Vagina (tissue), 2 donors: ENCODE data around the gene ANTXR1.

Experiments used
- POLR2A ChIP-seq, 2 donors: fragments of 450-650 bp; IDR thresholded peaks; one replicate each; pipeline ENCODE4 v1.6.1; 2017; ENCODE audit warnings: antibody characterized with exemption in 2 of 2, mild to moderate bottlenecking in 2 of 2, moderate library complexity in 2 of 2
- POLR2AphosphoS5 ChIP-seq, 2 donors: sonication (generic); formaldehyde crosslinking; IDR thresholded peaks; one replicate each; pipeline ENCODE4 v1.9.0; 2017; ENCODE audit warnings: antibody characterized with exemption in 2 of 2, mild to moderate bottlenecking in 2 of 2, low read depth in 1 of 2; ENCODE audit not compliant: insufficient read depth in 1 of 2
- TF ChIP-seq, protein P1 (sequence below), 3 experiments: fragments of 450-650 bp in 2 of 3; fragments of 200-600 bp in 1 of 3; sonication (generic) in 1 of 3; IDR thresholded peaks; one replicate each; pipeline ENCODE4 v1.5.1; 2017 to 2019; ENCODE audit warnings: antibody characterized with exemption in 3 of 3, mild to moderate bottlenecking in 2 of 3, moderate library complexity in 2 of 3

DNA sequence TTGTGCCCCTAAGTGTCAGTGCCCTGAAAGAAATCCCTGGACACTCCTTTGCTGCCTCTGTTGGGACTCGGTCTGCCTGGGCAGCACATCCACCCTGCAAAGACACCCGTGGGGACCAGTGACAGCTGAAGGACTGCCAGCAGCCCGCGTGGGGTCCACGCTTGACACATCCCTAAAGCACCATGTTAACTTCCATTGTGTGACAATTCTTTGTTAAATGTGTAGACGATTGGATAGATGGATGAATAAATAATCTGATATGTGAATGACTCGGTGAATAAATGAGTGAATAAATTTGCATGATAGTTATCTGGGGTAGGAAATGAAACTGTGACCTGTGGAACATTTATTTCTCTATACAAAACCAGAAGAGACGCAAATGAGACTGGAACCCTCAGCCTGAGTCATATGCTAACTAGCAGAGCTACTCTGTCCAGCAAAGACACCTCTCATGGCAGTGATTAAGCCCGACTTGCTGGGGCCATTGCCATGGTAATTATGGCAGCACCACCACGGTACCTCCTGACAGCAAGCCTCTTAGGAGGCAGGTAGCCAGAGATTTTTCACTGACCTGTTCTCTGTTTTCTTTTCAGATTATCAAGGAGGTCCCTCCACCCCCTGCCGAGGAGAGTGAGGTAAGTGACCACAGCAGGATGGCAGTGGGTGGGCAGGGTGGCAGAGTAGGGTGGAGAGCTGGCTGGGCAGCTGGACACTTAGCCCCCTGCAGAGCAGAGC lies 156.8 kb downstream of the ANTXR1 start:
- TF ChIP-seq, protein P1, sequence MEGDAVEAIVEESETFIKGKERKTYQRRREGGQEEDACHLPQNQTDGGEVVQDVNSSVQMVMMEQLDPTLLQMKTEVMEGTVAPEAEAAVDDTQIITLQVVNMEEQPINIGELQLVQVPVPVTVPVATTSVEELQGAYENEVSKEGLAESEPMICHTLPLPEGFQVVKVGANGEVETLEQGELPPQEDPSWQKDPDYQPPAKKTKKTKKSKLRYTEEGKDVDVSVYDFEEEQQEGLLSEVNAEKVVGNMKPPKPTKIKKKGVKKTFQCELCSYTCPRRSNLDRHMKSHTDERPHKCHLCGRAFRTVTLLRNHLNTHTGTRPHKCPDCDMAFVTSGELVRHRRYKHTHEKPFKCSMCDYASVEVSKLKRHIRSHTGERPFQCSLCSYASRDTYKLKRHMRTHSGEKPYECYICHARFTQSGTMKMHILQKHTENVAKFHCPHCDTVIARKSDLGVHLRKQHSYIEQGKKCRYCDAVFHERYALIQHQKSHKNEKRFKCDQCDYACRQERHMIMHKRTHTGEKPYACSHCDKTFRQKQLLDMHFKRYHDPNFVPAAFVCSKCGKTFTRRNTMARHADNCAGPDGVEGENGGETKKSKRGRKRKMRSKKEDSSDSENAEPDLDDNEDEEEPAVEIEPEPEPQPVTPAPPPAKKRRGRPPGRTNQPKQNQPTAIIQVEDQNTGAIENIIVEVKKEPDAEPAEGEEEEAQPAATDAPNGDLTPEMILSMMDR (IDR thresholded peaks at IDR 0.05) = no peak
- no peak for TF ChIP-seq POLR2A (IDR thresholded peaks at IDR 0.05)
- no peak for TF ChIP-seq POLR2AphosphoS5 (IDR thresholded peaks at IDR 0.05; ENCODE audit: insufficient read depth in 1 of 2, low read depth in 1 of 2)
